AG10803 (cell line): ENCODE data around the gene DMD.

Experiments used
- DNase-seq: peaks from one replicate; pipeline ENCODE4 v3.0.0; 2010; ENCODE audit warnings: low read depth
- H3K4me3 ChIP-seq: 2 replicates; pipeline ENCODE4 v1.5.1; 2011; ENCODE audit warnings: mild to moderate bottlenecking, low read length, control low read depth
- TF ChIP-seq, protein P1 (sequence below): conservative IDR thresholded peaks from 2 replicates; pipeline ENCODE4 v1.5.1; 2011; ENCODE audit warnings: mild to moderate bottlenecking, low read length, control low read depth, inconsistent platforms

The DMD gene

DNA sequence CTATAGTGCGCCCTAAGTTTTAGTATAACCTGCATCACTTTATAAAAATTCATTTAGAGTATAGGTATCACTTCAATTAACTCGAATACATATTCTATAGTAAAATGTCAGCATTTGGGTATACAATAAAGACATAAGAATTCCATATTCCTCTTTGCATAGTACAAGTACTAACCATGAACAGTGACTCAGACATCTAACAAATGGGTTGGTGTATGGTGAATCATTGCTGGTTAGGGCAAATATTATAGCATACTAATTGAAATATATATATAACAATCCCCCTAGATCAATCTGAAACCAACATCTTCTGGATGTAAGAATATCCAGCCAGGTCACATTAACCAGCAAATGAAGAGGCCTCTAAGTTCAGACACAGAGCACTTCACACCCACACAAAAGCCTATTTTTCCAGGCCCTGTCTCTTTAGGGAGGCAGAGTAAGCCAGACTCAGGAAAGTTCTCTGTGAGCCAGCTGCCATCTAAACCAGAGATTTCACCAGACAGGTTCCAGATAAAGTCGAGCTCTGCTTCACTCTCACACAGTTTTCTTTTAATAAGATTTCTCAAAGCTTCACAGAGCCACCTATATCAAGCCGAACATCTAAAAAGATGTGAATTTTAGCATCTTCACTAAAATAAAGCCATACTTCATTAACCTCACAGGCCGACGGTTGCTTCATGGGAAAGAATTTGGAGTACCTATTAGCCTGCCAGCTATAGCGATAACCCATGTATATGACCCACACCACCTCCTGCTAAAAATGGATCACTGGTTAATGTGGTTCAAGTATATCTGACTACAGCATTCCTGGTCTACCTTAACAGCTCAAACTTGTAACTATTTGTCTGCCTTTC lies 1939.5 kb downstream of the DMD start:
- H3K4me3 ChIP-seq = no peak overlapping the region
- TF ChIP-seq, protein P1, sequence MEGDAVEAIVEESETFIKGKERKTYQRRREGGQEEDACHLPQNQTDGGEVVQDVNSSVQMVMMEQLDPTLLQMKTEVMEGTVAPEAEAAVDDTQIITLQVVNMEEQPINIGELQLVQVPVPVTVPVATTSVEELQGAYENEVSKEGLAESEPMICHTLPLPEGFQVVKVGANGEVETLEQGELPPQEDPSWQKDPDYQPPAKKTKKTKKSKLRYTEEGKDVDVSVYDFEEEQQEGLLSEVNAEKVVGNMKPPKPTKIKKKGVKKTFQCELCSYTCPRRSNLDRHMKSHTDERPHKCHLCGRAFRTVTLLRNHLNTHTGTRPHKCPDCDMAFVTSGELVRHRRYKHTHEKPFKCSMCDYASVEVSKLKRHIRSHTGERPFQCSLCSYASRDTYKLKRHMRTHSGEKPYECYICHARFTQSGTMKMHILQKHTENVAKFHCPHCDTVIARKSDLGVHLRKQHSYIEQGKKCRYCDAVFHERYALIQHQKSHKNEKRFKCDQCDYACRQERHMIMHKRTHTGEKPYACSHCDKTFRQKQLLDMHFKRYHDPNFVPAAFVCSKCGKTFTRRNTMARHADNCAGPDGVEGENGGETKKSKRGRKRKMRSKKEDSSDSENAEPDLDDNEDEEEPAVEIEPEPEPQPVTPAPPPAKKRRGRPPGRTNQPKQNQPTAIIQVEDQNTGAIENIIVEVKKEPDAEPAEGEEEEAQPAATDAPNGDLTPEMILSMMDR = no peak
- DNase-seq = no peak

DNA sequence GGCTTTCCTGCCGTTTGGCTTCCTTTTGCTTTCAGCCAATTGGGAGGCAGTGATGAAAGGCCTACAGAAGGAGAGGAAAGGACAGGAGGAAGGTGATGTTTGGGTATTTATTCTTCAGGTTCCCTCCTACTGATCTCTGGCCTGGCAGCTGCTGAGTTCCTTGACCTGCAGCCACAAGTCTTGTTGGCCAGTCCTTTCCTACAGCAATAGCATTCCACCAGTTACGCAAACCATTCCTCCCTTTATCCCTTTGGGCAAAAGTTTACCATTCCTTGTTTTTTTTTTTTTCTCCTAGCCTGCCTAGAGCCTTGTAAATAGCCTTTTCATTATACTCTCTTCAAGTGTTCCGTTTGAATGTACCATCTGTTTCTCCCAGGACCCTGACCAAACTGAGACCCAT lies 1941.4 kb downstream of the DMD start:
- TF ChIP-seq, protein P1 = no peak
- H3K4me3 ChIP-seq = no peak overlapping the region
- no peak for DNase-seq

DNA sequence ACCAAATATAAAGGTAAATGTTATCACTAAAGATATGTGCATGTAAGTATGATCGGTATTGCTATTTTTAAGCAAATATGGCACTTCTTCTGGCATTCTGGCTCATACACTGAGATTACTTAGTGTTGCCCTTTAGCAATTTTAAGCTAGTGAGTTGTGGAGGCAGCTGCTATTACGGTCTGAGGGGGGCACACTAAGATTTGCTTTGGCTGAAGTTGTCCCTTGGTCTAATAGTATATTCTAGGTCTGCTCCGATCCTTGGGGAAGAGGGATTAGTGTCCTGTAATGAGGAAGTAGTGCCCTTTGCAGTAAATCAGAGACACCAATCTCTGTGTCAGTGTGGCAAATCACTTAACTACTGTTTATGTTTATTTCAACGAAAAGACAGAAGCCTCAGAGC lies 1943.0 kb downstream of the DMD start:
- DNase-seq = no peak
- TF ChIP-seq, protein P1 = no peak
- no peak overlapping the region for H3K4me3 ChIP-seq

DNA sequence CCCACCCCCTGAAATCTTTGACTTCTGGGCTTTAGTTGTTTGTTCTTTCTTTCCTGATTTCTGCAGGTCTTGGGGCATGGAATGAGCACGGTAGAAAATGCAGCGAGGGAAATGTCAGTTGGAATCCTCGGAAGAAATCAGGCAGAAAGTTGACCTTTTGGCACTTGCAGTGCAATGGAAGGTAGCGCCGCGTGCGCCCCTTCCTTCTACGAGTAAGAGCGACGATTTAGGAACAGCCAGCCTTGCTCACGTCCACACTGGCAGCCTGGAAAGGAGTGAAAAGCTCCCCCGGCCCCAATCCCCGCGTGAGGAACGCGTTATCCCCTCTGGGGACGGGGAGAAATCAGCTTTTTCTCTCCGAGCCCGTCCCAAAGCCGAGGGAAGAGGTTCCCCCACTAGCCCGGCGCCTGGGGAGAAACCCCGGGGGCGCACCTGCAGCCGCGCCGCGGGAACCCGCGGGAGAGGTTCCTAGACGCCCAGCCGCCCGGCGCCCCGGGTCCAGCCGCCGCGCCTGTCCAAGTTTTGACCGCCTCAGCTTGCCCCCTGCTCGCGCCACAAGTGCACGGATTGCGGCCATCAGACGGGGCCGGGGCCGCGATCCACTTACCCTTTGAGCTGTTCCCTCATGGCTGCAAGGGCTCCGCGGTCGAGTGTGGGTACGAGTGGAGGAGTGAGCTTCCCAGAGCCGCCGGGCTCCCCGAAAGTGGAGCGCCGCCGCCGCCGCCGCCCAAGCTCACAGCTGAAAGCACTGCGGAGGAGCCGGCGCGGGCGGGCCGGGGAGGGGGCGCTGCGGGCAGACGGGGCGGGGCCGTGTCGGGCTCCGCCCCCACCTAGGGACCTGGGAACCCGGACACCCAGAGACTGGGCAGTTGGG lies 1944.9 kb downstream of the DMD start:
- no peak for DNase-seq
- TF ChIP-seq, protein P1 = no peak

DNA sequence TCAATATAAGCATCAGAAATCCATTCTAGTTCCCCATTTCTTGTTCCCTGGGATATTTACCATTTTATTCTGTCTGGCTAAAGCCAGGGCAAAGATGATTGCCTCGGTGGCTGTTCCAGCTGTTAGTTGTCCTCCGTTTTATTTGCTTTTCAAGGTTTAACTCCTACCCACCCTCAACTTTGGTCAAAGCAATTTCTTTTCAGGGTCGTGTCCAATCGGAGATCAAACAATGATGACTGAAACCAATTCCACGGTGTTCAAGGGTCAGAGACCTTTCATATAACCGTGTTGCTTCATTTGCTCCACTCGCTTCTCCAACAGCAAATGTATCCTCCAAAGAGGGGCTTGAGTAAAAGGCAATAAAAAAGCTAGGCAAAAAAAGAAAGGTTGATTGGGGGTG lies 1946.0 kb downstream of the DMD start:
- no peak overlapping the region for H3K4me3 ChIP-seq
- TF ChIP-seq, protein P1 = no peak
- no peak for DNase-seq

More for the DNA sequence above, 1944.9 kb downstream of the DMD start:
- peak overlapping the region; percentile 60 for H3K4me3 ChIP-seq

DNA sequence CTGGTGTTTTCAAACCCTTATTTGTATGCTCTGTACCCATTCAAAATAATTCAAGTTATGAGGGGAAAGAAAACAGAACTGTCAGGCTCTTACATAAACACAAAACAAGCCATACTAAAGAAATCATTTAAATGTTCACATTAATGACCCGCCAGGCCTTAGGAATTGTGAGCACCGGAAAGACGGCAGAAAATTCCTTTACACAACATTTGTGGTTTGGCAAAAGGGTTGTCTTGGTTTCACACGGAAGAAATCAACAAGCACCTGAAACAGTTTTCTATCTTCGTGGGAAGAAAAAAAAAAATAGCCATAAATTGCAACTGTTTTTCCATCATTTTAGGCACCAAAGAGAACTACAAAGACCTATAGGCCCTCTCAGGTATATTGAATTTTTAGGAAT lies 1951.0 kb downstream of the DMD start:
- TF ChIP-seq, protein P1 = no peak
- DNase-seq = peak; percentile 31
- no peak overlapping the region for H3K4me3 ChIP-seq
